HepG2 (cell line): ENCODE results near the gene C16orf87. TPM values are rescaled to one million over a fixed set of nuclear protein-coding genes. Genes with fewer than 3 reads are reported as not detected.

Experiments used
- ATF3 ChIP-seq: sonication (generic); formaldehyde crosslinking; IDR thresholded peaks from 2 replicates; pipeline ENCODE4 v1.4.0; 2020; ENCODE audit warnings: missing genetic modification reagents
- FOXA1 ChIP-seq, 2 experiments: fragments of 450-650 bp in 1 of 2; sonication (generic) in 1 of 2; formaldehyde crosslinking in 1 of 2; IDR thresholded peaks; 2 replicates each; pipeline versions ENCODE4 v1.4.0 to v1.6.1; 2016 to 2020; ENCODE audit warnings: missing genetic modification reagents in 1 of 2
- FOXJ3 ChIP-seq: sonication (generic); formaldehyde crosslinking; IDR thresholded peaks from 2 replicates; pipeline ENCODE4 v1.4.0; 2020; ENCODE audit warnings: missing genetic modification reagents, mild to moderate bottlenecking, borderline replicate concordance
- FOXK1 ChIP-seq: sonication (generic); formaldehyde crosslinking; IDR thresholded peaks from 2 replicates; pipeline ENCODE4 v1.4.0; 2020; ENCODE audit warnings: low read depth, missing genetic modification reagents, borderline replicate concordance
- KDM5A ChIP-seq: fragments of 200-600 bp; sonication (generic); IDR thresholded peaks from 2 replicates; pipeline ENCODE4 v1.7.0; 2018; ENCODE audit warnings: antibody characterized with exemption, mild to moderate bottlenecking, low read length, borderline replicate concordance
- NR2F1 ChIP-seq, 2 experiments: fragments of 450-650 bp in 1 of 2; formaldehyde crosslinking in 1 of 2; IDR thresholded peaks; 2 replicates each; pipeline versions ENCODE4 v1.5.0 to v1.6.1; 2016 to 2020; ENCODE audit warnings: mild to moderate bottlenecking in 1 of 2, missing compliant biosample characterization in 1 of 2, missing genetic modification reagents in 1 of 2, moderate library complexity in 1 of 2
- RARA ChIP-seq: IDR thresholded peaks from 2 replicates; pipeline ENCODE4 v1.6.1; 2016; ENCODE audit warnings: missing genetic modification reagents, missing compliant biosample characterization
- SKI ChIP-seq: fragments of 450-650 bp; IDR thresholded peaks from one replicate; pipeline ENCODE4 v1.6.1; 2018; ENCODE audit warnings: mild to moderate bottlenecking; ENCODE audit not compliant: partially characterized antibody
- SMYD3 ChIP-seq: sonication (generic); formaldehyde crosslinking; IDR thresholded peaks from 2 replicates; pipeline ENCODE4 v1.8.1; 2023; ENCODE audit warnings: mild to moderate bottlenecking, missing genetic modification reagents
- SRY ChIP-seq: sonication (generic); formaldehyde crosslinking; IDR thresholded peaks from 2 replicates; pipeline ENCODE4 v1.8.0; 2022; ENCODE audit warnings: mild to moderate bottlenecking, missing genetic modification reagents
- TOPORS ChIP-seq: sonication (generic); formaldehyde crosslinking; IDR thresholded peaks from 2 replicates; pipeline ENCODE4 v1.8.0; 2023; ENCODE audit warnings: mild to moderate bottlenecking, missing genetic modification reagents
- ZNF20 ChIP-seq: sonication (generic); formaldehyde crosslinking; IDR thresholded peaks from 2 replicates; pipeline ENCODE4 v1.4.0; 2020; ENCODE audit warnings: mild to moderate bottlenecking, moderate library complexity, missing genetic modification reagents
- ZNF556 ChIP-seq: sonication (generic); formaldehyde crosslinking; IDR thresholded peaks from 2 replicates; pipeline ENCODE4 v1.4.0; 2020; ENCODE audit warnings: mild to moderate bottlenecking, missing genetic modification reagents, borderline replicate concordance
- ZNF710 ChIP-seq: sonication (generic); formaldehyde crosslinking; IDR thresholded peaks from 2 replicates; pipeline ENCODE4 v1.5.0; 2020; ENCODE audit warnings: mild to moderate bottlenecking, missing genetic modification reagents, borderline replicate concordance
- polyA plus RNA-seq, 8 experiments: library from polyadenylated mRNA; depleted of rRNA in 3 of 8; stranded (reverse) in 7 of 8; unstranded in 1 of 8; fragments of >200 nt; fragmentation: Illumina TruSeq in 4 of 8; extraction: Trizol in 4 of 8; gene quantifications; 2 replicates each; pipeline versions ENCODE4 v1.2.1 to v1.2.3, GENCODE V29; 2011 to 2016; ENCODE audit warnings: low read depth in 4 of 8, missing spikeins in 1 of 8, mixed read lengths in 1 of 8; ENCODE audit not compliant: insufficient read depth in 1 of 8
- total RNA-seq, 5 experiments: library from RNA; depleted of rRNA; stranded (reverse); fragments of >200 nt; fragmentation: Illumina TruSeq; extraction: Trizol; gene quantifications; 2 replicates each; pipeline ENCODE4 v1.2.3, GENCODE V29; 2016; ENCODE audit warnings: low read depth in 1 of 5
- TF ChIP-seq, protein P1 (sequence below): IDR thresholded peaks from 2 replicates; pipeline ENCODE4 v1.6.1; 2018; ENCODE audit warnings: missing genetic modification reagents
- TF ChIP-seq, protein P2 (sequence below): sonication (generic); formaldehyde crosslinking; IDR thresholded peaks from 2 replicates; pipeline ENCODE4; 2020; ENCODE audit warnings: missing genetic modification reagents, mild to moderate bottlenecking, borderline replicate concordance
- TF ChIP-seq, protein P3 (sequence below): sonication (generic); formaldehyde crosslinking; IDR thresholded peaks from 2 replicates; pipeline ENCODE4 v1.8.1; 2023; ENCODE audit warnings: missing genetic modification reagents, inconsistent platforms, borderline replicate concordance
- TF ChIP-seq, protein P4 (sequence below): IDR thresholded peaks from 2 replicates; pipeline ENCODE4 v1.4.0; 2020; ENCODE audit warnings: mild to moderate bottlenecking, missing genetic modification reagents

C16orf87 gene
- total and polyA plus RNA-seq, 2 of the 13 experiments (the other 11 are each of a cell fraction or from before 2014, with no cell fraction given): 8.6 to 19.5 TPM

DNA sequence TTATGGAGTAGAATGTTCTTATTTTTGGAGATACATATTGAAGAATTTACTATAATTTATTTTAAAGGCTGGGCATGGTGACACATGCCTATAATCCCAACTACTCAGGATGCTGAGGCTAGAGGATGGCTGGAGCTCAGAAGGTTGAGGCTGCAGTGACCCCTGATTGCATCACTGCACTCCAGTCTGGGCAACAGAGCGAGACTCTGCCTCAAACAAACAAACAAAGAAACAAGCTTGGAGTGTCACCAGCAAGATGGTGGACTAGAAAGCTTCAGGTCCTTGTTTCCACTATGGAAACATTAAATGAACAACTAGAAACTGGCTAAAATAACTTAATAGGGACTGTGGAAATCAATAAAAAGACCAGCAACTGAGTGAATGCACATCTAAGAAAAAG, 35.3 kb upstream of the C16orf87 start (continued):
- no peak for TF ChIP-seq TOPORS (CRISPR knock-in tag)
- no peak for TF ChIP-seq ZNF556 (CRISPR knock-in tag)
- no peak for TF ChIP-seq ZNF20
- TF ChIP-seq SRY: no peak
- no peak for TF ChIP-seq KDM5A
- TF ChIP-seq, protein P1, sequence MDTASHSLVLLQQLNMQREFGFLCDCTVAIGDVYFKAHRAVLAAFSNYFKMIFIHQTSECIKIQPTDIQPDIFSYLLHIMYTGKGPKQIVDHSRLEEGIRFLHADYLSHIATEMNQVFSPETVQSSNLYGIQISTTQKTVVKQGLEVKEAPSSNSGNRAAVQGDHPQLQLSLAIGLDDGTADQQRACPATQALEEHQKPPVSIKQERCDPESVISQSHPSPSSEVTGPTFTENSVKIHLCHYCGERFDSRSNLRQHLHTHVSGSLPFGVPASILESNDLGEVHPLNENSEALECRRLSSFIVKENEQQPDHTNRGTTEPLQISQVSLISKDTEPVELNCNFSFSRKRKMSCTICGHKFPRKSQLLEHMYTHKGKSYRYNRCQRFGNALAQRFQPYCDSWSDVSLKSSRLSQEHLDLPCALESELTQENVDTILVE: 0 out of 2 replicates have a peak, but pooled peaks have one; percentile 31
- peak; percentile 88 for TF ChIP-seq ATF3 (CRISPR knock-in tag)
- TF ChIP-seq SMYD3: no peak
- TF ChIP-seq FOXA1 (IDR thresholded peaks at IDR 0.05): no peak
- peak; percentile 30; the same call in 1 of the 2 replicates for TF ChIP-seq FOXA1 (CRISPR knock-in tag; IDR thresholded peaks at IDR 0.05)
- TF ChIP-seq, protein P2, sequence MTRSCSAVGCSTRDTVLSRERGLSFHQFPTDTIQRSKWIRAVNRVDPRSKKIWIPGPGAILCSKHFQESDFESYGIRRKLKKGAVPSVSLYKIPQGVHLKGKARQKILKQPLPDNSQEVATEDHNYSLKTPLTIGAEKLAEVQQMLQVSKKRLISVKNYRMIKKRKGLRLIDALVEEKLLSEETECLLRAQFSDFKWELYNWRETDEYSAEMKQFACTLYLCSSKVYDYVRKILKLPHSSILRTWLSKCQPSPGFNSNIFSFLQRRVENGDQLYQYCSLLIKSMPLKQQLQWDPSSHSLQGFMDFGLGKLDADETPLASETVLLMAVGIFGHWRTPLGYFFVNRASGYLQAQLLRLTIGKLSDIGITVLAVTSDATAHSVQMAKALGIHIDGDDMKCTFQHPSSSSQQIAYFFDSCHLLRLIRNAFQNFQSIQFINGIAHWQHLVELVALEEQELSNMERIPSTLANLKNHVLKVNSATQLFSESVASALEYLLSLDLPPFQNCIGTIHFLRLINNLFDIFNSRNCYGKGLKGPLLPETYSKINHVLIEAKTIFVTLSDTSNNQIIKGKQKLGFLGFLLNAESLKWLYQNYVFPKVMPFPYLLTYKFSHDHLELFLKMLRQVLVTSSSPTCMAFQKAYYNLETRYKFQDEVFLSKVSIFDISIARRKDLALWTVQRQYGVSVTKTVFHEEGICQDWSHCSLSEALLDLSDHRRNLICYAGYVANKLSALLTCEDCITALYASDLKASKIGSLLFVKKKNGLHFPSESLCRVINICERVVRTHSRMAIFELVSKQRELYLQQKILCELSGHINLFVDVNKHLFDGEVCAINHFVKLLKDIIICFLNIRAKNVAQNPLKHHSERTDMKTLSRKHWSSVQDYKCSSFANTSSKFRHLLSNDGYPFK (CRISPR knock-in tag): no peak
- TF ChIP-seq SKI: peak; percentile 49
- peak; percentile 74 to 90 for TF ChIP-seq NR2F1 (CRISPR knock-in tag; IDR thresholded peaks at IDR 0.05)
- peak; percentile 87 for TF ChIP-seq RARA (CRISPR knock-in tag)
- peak; percentile 83; the same call in 1 of the 2 replicates for TF ChIP-seq FOXK1 (CRISPR knock-in tag)
- no peak for TF ChIP-seq ZNF710
- peak; percentile 68; the same call in 1 of the 2 replicates for TF ChIP-seq FOXJ3 (CRISPR knock-in tag)
- TF ChIP-seq, protein P3, sequence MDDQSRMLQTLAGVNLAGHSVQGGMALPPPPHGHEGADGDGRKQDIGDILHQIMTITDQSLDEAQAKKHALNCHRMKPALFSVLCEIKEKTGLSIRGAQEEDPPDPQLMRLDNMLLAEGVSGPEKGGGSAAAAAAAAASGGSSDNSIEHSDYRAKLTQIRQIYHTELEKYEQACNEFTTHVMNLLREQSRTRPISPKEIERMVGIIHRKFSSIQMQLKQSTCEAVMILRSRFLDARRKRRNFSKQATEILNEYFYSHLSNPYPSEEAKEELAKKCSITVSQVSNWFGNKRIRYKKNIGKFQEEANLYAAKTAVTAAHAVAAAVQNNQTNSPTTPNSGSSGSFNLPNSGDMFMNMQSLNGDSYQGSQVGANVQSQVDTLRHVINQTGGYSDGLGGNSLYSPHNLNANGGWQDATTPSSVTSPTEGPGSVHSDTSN (CRISPR knock-in tag): no peak
- TF ChIP-seq, protein P4, sequence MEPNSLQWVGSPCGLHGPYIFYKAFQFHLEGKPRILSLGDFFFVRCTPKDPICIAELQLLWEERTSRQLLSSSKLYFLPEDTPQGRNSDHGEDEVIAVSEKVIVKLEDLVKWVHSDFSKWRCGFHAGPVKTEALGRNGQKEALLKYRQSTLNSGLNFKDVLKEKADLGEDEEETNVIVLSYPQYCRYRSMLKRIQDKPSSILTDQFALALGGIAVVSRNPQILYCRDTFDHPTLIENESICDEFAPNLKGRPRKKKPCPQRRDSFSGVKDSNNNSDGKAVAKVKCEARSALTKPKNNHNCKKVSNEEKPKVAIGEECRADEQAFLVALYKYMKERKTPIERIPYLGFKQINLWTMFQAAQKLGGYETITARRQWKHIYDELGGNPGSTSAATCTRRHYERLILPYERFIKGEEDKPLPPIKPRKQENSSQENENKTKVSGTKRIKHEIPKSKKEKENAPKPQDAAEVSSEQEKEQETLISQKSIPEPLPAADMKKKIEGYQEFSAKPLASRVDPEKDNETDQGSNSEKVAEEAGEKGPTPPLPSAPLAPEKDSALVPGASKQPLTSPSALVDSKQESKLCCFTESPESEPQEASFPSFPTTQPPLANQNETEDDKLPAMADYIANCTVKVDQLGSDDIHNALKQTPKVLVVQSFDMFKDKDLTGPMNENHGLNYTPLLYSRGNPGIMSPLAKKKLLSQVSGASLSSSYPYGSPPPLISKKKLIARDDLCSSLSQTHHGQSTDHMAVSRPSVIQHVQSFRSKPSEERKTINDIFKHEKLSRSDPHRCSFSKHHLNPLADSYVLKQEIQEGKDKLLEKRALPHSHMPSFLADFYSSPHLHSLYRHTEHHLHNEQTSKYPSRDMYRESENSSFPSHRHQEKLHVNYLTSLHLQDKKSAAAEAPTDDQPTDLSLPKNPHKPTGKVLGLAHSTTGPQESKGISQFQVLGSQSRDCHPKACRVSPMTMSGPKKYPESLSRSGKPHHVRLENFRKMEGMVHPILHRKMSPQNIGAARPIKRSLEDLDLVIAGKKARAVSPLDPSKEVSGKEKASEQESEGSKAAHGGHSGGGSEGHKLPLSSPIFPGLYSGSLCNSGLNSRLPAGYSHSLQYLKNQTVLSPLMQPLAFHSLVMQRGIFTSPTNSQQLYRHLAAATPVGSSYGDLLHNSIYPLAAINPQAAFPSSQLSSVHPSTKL (CRISPR knock-in tag): peak; percentile 75
